Pancreas (tissue), 10 donors: ENCODE results near the gene C22orf39. TPM values are rescaled to one million over a fixed set of nuclear protein-coding genes. Genes with fewer than 3 reads are reported as not detected.
A peak's percentile ranks its signal among the peaks of the same experiment; 100 is the strongest.

Experiments used
- ATAC-seq, 4 donors: fragments of 200-7000 bp; cut with Tn5 transposase; one replicate each; pipeline versions ENCODE4 v1.8.0 to v1.9.1; 2020; ENCODE audit warnings: mild to moderate bottlenecking in 4 of 4, moderate library complexity in 4 of 4
- DNase-seq, 6 donors: peaks; one replicate each; pipeline ENCODE4 v3.0.0-alpha.2; 2020
- FAIRE-seq: peaks from 2 replicates; lab custom pipeline; 2012; peaks lifted over from hg19 to GRCh38; lab: Jason Lieb, UNC
- H3K27ac ChIP-seq, 4 donors: fragments of 200-600 bp; sonication (generic); 1 replicate in 3 of 4; 2 replicates in 1 of 4; pipeline versions ENCODE4 v1.5.0 to v1.8.0; 2020
- H3K27me3 ChIP-seq, 4 donors: fragments of 200-600 bp; one replicate each; pipeline ENCODE4 v1.8.0; 2021
- H3K36me3 ChIP-seq, 3 donors: fragments of 200-600 bp; sonication (generic) in 1 of 3; one replicate each; pipeline versions ENCODE4 v1.5.0 to v1.8.0; 2020 to 2021
- H3K4me1 ChIP-seq, 3 donors: fragments of 200-600 bp; one replicate each; pipeline ENCODE4 v1.8.0; 2021
- H3K4me3 ChIP-seq, 4 donors: fragments of 200-600 bp; sonication (generic) in 2 of 4; one replicate each; pipeline versions ENCODE4 v1.5.0 to v1.8.0; 2020 to 2021
- H3K9me3 ChIP-seq, 4 donors: fragments of 200-600 bp; one replicate each; pipeline ENCODE4 v1.8.0; 2021
- CTCF ChIP-seq, 4 donors: fragments of 200-600 bp; sonication (generic) in 3 of 4; IDR thresholded peaks; one replicate each; pipeline versions ENCODE4 v1.5.0 to v1.8.0; 2021; ENCODE audit warnings: antibody characterized with exemption in 4 of 4
- WGBS, 2 donors: extraction: QIAGEN DNeasy Blood & Tissue Kit; methylation state at CpG; one replicate each; pipeline ENCODE4 v1.1.7; 2013; 5-methylcytosine and 5-hydroxymethylcytosine counted together
- intact Hi-C, 3 donors: fragments of 100-400 bp; cut with DNase I; formaldehyde crosslinking; loops; one replicate each; pipeline versions ENCODE4 v1.11.1 to v1.14.2; 2022
- polyA plus RNA-seq, 2 donors: library from polyadenylated mRNA; stranded (reverse); fragments of 200-250 nt; gene quantifications; one replicate each; pipeline ENCODE4 v1.2.3, GENCODE V29; 2013
- total RNA-seq, 6 donors: library from RNA; stranded (reverse); fragmentation: NEBNext Ultra II Directional in 4 of 6; extraction: Animal tissue kit (Norgen Biotek cat#: 25700) in 4 of 6; gene quantifications; one replicate each; pipeline versions ENCODE4 v1.2.1 to v1.2.4, GENCODE V29; 2021 to 2023
- donor health status: healthy with polysubstance abuse.
- donor health status: DM: no; HTN: no; CAD: no; lungs with moderate emphysema.
- donor health status: DM: no; HTN: no; CAD: no.
- donor health status: control.
- donor health status: control.
- donor health status: Bipolar disorder and iron deficiency.
- donor health status: DM: yes; HTN: yes; CAD: no.
- donor health status: DM: no; HTN: no; CAD: no.
- donor health status: DM: no; HTN: no; CAD: no.
- donor health status: DM: yes; HTN: yes; CAD: no.

The C22orf39 gene
- total and polyA plus RNA-seq, 8 donors, result 13.3 to 23.1 (median 19.5) TPM

GRCh38 chr22:19411690-19412045, 35.8 kb downstream of the C22orf39 start:
- 96 to 100% methylated on average over 1 of the region's 1 CpG for WGBS, 2 donors

GRCh38 chr22:19410941-19411689, 36.4 kb downstream of the C22orf39 start:
- 94 to 95% methylated on average over 6 of the region's 6 CpGs for WGBS, 2 donors
- no peaks in the 10 kb centered on the region for H3K9me3 ChIP-seq
- intact Hi-C loops, result no loop called here
- DNase-seq (no peak), ATAC-seq (peak in 2 of 4 donors; percentile 26 to 32), FAIRE-seq (no peak)
- H3K36me3 ChIP-seq, result peaks cover 0 to 6% (median 0%) of the 10 kb centered on the region in 3 donors
- no peaks in the 10 kb centered on the region for H3K27me3 ChIP-seq
- H3K4me3 ChIP-seq, result no peak overlapping the region
- H3K27ac ChIP-seq, result no peak overlapping the region
- TF ChIP-seq CTCF (IDR thresholded peaks at IDR 0.05), result no peak
- H3K4me1 ChIP-seq, result no peaks in the 10 kb centered on the region

More at GRCh38 chr22:19411690-19412045, 35.8 kb downstream of the C22orf39 start:
- H3K27me3 ChIP-seq, result no peaks in the 10 kb centered on the region
- H3K4me1 ChIP-seq, result no peaks in the 10 kb centered on the region
- H3K9me3 ChIP-seq, result no peaks in the 10 kb centered on the region
- FAIRE-seq, result no peak
- no peak for TF ChIP-seq CTCF (IDR thresholded peaks at IDR 0.05)
- ATAC-seq, result peak in 1 of 4 donors; percentile 16
- intact Hi-C loops, result no loop called here
- no peak overlapping the region for H3K4me3 ChIP-seq
- H3K27ac ChIP-seq, result no peak overlapping the region
- no peak for DNase-seq
- H3K36me3 ChIP-seq, result peaks cover 0 to 3% (median 0%) of the 10 kb centered on the region in 3 donors

- 53 to 55% methylated on average over 16 of the region's 16 CpGs for WGBS, 2 donors
- Histone ChIP-seq H3K36me3 (peaks cover 0 to 6% (median 0%) of the 10 kb centered on the region in 3 donors), H3K27ac (no peak overlapping the region), H3K9me3 (no peaks in the 10 kb centered on the region), H3K27me3 (no peaks in the 10 kb centered on the region), H3K4me1 (peaks cover 0 to 6% (median 0%) of the 10 kb centered on the region in 3 donors), H3K4me3 (no peak overlapping the region)
- FAIRE-seq, result no peak
- no peak for TF ChIP-seq CTCF (IDR thresholded peaks at IDR 0.05)
- peak; percentile 32 to 69 (median 52) for ATAC-seq
- peak; percentile 41 to 80 (median 58) for DNase-seq
- intact Hi-C loops, result no loop called here
Observed at GRCh38 chr22:19407649-19408606, 39.6 kb downstream of the C22orf39 start.

DNA sequence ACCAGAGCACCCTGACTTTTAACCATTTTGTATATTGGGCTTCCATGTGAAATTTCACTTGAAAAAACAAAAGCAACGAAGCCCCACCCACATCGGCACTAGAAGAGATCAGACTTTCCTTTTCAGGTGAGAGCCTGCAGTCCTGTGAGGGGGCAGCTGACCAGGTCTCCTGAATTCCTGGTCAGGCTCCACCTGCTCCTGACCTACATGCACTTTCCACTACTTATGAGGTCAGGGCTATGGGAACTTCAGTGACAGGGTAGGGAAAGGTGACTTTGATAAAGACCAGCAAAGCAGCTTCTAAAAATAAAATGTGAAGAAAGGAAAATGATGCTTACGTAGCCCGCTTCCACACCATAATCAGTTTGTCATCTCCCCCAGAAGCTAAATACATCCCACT, 40.7 kb downstream of the C22orf39 start:
- H3K27me3 ChIP-seq, result no peaks in the 10 kb centered on the region
- intact Hi-C loops, result no loop called here
- no peak for FAIRE-seq
- H3K36me3 ChIP-seq, result peaks cover 0 to 6% (median 0%) of the 10 kb centered on the region in 3 donors
- peaks cover 0 to 6% (median 0%) of the 10 kb centered on the region in 3 donors for H3K4me1 ChIP-seq
- ATAC-seq, result no peak
- 93 to 95% methylated on average over 4 of the region's 4 CpGs for WGBS, 2 donors
- H3K4me3 ChIP-seq, result no peak overlapping the region
- no peak for TF ChIP-seq CTCF (IDR thresholded peaks at IDR 0.05)
- H3K9me3 ChIP-seq, result no peaks in the 10 kb centered on the region
- no peak for DNase-seq
- no peak overlapping the region for H3K27ac ChIP-seq
